ENCODE data around the gene TSPAN14.

GRCh38 chr10:80405626-80406025 is 48.5 kb upstream of the TSPAN14 start:
- TF ChIP-seq CTCF (IDR thresholded peaks at IDR 0.05; ENCODE audit: low read depth, low read length) (no peak), MAX (IDR thresholded peaks at IDR 0.05; ENCODE audit: low read depth, low read length) (no peak)

Measured in NB4 (cell line).